K562 (cell line): ENCODE results near the gene TFPI.

Experiments used
- ARNT ChIP-seq, 2 experiments: fragments of 450-650 bp; IDR thresholded peaks; 2 replicates each; pipeline ENCODE4 v1.6.1; 2016; ENCODE audit warnings: mild to moderate bottlenecking in 1 of 2
- BACH1 ChIP-seq: fragments of 200-800 bp; sonication (Bioruptor generic); IDR thresholded peaks from 2 replicates; pipeline ENCODE4 v1.6.1; 2016; ENCODE audit warnings: missing genetic modification characterization, missing compliant biosample characterization
- ETV1 ChIP-seq: fragments of 450-650 bp; conservative IDR thresholded peaks from 2 replicates; pipeline ENCODE4 v1.6.1; 2016; ENCODE audit warnings: missing genetic modification characterization, control low read depth, low read depth, missing compliant biosample characterization
- NFYB ChIP-seq: IDR thresholded peaks from 2 replicates; pipeline ENCODE4 v1.6.1; 2011; ENCODE audit warnings: mild to moderate bottlenecking, moderate library complexity; ENCODE audit not compliant: insufficient read length; ENCODE audit errors: extremely low read depth
- SIN3A ChIP-seq, 2 experiments: fragments of 150-350 bp in 1 of 2; IDR thresholded peaks; 2 replicates each; pipeline ENCODE4 v1.6.1; 2011 to 2016; ENCODE audit warnings: borderline replicate concordance in 2 of 2, low read depth in 2 of 2, low read length in 2 of 2, mild to moderate bottlenecking in 2 of 2, moderate library complexity in 2 of 2; ENCODE audit not compliant: control insufficient read depth in 1 of 2
- TF ChIP-seq, protein P1 (sequence below): fragments of 250-450 bp; sonication (Bioruptor Pico); IDR thresholded peaks from 2 replicates; pipeline ENCODE4 v1.5.1; 2021; ENCODE audit warnings: mild to moderate bottlenecking

DNA sequence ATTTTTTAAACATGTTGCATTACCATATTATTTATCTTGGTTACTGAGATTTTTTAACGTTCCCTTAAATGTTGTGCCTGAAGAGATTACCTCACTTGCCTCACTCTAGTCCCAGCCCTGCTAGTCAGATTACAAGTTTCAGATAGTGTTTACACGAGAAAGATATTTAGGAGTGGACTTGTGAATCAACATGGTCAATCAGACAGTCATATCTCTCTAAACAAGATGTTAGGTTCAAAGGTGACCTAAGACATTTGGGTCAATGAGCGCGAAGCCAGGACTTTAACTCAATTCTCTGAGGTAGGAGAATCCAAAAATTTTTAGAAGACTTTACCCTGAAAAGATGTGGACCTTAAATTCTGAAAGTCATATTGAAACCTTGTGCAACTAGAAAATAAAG lies 91.4 kb downstream of the TFPI start:
- no peak for TF ChIP-seq ETV1 (tag)
- TF ChIP-seq, protein P1, sequence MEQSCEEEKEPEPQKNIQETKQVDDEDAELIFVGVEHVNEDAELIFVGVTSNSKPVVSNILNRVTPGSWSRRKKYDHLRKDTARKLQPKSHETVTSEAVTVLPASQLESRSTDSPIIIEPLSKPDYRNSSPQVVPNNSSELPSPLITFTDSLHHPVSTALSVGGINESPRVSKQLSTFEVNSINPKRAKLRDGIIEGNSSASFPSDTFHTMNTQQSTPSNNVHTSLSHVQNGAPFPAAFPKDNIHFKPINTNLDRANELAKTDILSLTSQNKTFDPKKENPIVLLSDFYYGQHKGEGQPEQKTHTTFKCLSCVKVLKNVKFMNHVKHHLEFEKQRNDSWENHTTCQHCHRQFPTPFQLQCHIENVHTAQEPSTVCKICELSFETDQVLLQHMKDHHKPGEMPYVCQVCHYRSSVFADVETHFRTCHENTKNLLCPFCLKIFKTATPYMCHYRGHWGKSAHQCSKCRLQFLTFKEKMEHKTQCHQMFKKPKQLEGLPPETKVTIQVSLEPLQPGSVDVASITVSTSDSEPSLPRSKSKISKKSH: no peak
- no peak for TF ChIP-seq BACH1
- TF ChIP-seq SIN3A (IDR thresholded peaks at IDR 0.05; ENCODE audit: borderline replicate concordance in 2 of 2, control insufficient read depth in 1 of 2, low read depth in 2 of 2, low read length in 2 of 2): no peak
- no peak for TF ChIP-seq NFYB
- TF ChIP-seq ARNT (IDR thresholded peaks at IDR 0.05): no peak
